Measurements from ENCODE around the gene MFF.

MFF gene

DNA sequence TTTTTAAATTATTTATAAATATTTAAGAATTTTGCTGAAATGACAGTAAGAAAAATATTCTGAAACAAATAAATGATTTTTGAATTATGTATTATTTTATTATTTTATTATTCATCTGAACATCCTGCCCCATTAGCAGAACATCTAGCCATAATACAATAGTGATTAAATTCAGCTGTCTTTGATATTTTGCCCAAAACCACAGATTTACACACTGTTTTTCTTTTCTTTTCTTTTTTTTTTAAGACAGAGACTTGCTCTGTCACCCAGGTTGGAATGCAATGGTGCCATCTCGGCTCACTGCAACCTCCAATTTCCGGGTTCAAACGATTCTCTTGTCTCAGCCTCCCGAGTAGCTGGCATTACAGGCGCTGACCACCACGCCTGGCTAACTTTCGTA lies 64.6 kb downstream of the MFF start:
- Histone ChIP-seq H3K9me3 (ENCODE audit: severe bottlenecking) (no peaks in the 10 kb centered on the region), H3K27me3 (ENCODE audit: insufficient read depth, low read depth, severe bottlenecking) (no peaks in the 10 kb centered on the region), H3K4me3 (ENCODE audit: low read depth, low read length) (no peak overlapping the region), H3K36me3 (no peaks in the 10 kb centered on the region), H3K27ac (no peak overlapping the region)
- TF ChIP-seq, protein P1, sequence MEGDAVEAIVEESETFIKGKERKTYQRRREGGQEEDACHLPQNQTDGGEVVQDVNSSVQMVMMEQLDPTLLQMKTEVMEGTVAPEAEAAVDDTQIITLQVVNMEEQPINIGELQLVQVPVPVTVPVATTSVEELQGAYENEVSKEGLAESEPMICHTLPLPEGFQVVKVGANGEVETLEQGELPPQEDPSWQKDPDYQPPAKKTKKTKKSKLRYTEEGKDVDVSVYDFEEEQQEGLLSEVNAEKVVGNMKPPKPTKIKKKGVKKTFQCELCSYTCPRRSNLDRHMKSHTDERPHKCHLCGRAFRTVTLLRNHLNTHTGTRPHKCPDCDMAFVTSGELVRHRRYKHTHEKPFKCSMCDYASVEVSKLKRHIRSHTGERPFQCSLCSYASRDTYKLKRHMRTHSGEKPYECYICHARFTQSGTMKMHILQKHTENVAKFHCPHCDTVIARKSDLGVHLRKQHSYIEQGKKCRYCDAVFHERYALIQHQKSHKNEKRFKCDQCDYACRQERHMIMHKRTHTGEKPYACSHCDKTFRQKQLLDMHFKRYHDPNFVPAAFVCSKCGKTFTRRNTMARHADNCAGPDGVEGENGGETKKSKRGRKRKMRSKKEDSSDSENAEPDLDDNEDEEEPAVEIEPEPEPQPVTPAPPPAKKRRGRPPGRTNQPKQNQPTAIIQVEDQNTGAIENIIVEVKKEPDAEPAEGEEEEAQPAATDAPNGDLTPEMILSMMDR (IDR thresholded peaks at IDR 0.05; ENCODE audit: low read depth, low read length): no peak
- DNase-seq: no peak

DNA sequence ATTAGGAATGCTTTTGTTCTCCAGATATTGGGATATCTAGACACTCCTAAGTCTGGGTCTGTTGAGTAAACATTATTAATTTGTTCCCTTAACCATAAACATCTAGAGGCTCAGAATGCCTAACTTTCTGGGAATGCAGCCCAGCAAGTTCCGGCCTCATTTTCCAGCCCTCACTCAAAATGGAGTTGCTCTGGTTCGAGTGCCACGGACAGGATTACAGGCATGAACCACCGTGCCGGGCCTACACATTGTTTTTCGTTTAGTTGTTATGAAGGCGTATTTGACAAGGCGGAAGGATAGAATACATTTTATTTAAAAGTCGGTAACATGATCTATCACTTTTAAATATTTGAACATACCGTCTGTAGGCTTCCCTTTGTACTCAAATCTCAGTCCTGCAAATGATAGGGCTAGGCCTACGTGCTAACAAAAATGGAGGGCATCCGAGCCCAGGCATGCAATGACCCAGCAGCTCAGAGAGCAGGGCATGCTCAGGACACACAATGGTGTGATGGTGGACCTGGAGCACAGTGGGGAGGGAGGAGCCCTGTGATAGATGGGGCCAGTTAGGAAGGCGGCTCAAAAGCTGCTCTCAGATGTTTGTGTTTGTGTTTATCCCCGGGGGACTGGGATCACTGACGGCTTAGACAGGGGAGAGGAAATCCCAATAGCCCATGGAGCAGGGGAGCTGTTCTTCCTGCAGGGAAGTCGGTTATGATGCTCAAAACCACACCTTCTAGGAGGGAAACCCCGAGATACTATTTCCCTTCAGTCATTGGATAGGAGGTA lies 65.6 kb downstream of the MFF start:
- Histone ChIP-seq H3K4me3 (ENCODE audit: low read depth, low read length) (no peak overlapping the region), H3K27me3 (ENCODE audit: insufficient read depth, low read depth, severe bottlenecking) (no peaks in the 10 kb centered on the region), H3K9me3 (ENCODE audit: severe bottlenecking) (no peaks in the 10 kb centered on the region), H3K36me3 (no peaks in the 10 kb centered on the region), H3K27ac (no peak overlapping the region)
- TF ChIP-seq, protein P1 (IDR thresholded peaks at IDR 0.05; ENCODE audit: low read depth, low read length): no peak
- DNase-seq: no peak

DNA sequence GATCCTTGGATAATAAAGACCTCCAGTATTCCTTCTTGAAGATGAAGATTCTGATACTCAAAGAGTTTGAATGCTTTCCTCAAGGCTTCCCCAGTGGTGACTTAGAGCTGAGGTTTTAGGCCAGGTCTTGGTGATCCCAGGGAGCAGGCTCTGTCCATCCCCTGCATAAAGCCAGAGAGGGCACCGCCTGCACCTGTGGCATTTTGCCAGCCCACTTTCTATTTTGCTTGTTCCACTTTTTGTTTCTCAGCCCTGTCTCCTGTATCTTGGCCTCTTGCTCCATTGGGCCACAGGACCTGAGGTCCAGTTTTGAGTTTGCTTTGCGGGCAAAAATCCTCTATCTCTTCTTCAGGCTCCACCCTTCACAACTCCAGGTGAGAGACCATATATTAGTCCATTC lies 69.3 kb downstream of the MFF start:
- H3K9me3 ChIP-seq (ENCODE audit: severe bottlenecking): no peaks in the 10 kb centered on the region
- DNase-seq: no peak
- H3K27ac ChIP-seq: no peak overlapping the region
- H3K36me3 ChIP-seq: no peaks in the 10 kb centered on the region
- no peak overlapping the region for H3K4me3 ChIP-seq (ENCODE audit: low read depth, low read length)
- no peaks in the 10 kb centered on the region for H3K27me3 ChIP-seq (ENCODE audit: insufficient read depth, low read depth, severe bottlenecking)
- TF ChIP-seq, protein P1 (IDR thresholded peaks at IDR 0.05; ENCODE audit: low read depth, low read length): no peak

DNA sequence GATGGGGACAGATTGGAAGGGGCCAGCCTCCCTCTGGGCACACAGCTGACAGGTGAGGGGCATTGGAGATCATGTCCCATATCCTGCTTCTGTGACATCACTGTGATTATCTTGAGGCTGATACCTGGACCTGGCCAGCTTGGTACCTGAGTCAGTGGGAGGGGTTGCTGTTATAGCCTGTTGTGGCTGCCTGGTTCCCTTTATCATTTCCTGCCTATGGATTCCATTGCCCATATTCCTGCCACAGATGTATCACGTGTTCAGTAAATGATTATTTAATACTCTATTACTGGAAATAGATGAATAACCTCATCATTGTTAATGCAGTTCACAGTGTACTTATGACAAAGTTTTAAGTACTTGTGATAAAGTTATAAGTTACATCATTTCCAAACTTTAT lies 70.5 kb downstream of the MFF start:
- DNase-seq: no peak
- TF ChIP-seq, protein P1 (IDR thresholded peaks at IDR 0.05; ENCODE audit: low read depth, low read length): no peak
- Histone ChIP-seq H3K27me3 (ENCODE audit: insufficient read depth, low read depth, severe bottlenecking) (no peaks in the 10 kb centered on the region), H3K36me3 (no peaks in the 10 kb centered on the region), H3K27ac (no peak overlapping the region), H3K9me3 (ENCODE audit: severe bottlenecking) (no peaks in the 10 kb centered on the region), H3K4me3 (ENCODE audit: low read depth, low read length) (no peak overlapping the region)

DNA sequence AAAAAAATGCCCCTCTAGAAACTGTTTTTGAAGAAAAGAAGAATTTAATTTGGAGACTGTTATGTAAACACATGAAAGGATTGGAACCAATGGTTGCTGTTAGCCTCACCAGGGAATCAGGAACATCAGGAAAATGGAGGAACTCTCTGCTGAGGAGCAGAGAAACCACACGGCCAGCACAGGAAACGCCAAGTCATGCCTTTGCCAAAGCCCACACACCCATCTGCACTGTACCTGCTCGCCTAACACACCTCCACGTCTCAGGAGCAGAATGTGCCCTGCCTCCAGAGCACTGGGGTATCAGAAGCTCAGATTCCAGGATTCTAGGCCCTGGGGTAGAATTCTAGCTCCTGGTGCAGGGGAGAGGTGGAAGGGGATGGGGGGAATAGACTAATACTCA lies 72.5 kb downstream of the MFF start:
- TF ChIP-seq, protein P1 (IDR thresholded peaks at IDR 0.05; ENCODE audit: low read depth, low read length): no peak
- H3K27me3 ChIP-seq (ENCODE audit: insufficient read depth, low read depth, severe bottlenecking): no peaks in the 10 kb centered on the region

More for the DNA sequence above, 72.5 kb downstream of the MFF start:
- Histone ChIP-seq H3K36me3 (no peaks in the 10 kb centered on the region), H3K27ac (no peak overlapping the region), H3K9me3 (ENCODE audit: severe bottlenecking) (no peaks in the 10 kb centered on the region), H3K4me3 (ENCODE audit: low read depth, low read length) (no peak overlapping the region)
- DNase-seq: no peak

Data from WERI-Rb-1 (cell line).